ENCODE measurements around the gene TARS2.

The TARS2 gene

GRCh38 chr1:150515328-150516049, 28.3 kb downstream of the TARS2 start, which contains the start of gene FALEC:
Gene FALEC, plus strand, starts transcription at chr1:150515752.
- ChIA-PET CTCF (interaction anchor here (0.6 to 11.8 kb wide), 12 partner anchors 8 to 297 kb away, joined by 3 to 160 read pairs (median 3); partner anchors contain the start of gene TARS2), POLR2A (interaction anchor here (0.9 to 1.6 kb wide), 6 partner anchors 13 to 45 kb away, joined by 3 to 5 read pairs (median 3); partner anchors contain the start of gene TARS2)
- peak; percentile 56 for DNase-seq (ENCODE audit: low read depth, low spot score)
- no peak for TF ChIP-seq CTCF (IDR thresholded peaks at IDR 0.05; ENCODE audit: insufficient read depth, low read length, missing control alignments)
- peak within 1 kb of the TSS; percentile 69 for H3K4me3 ChIP-seq (ENCODE audit: low read depth, low read length)

- TF ChIP-seq CTCF (IDR thresholded peaks at IDR 0.05; ENCODE audit: insufficient read depth, low read length, missing control alignments), result no peak
- ChIA-PET POLR2A (interaction anchor here (0.9 to 1.6 kb wide), 5 partner anchors 12 to 29 kb away, joined by 3 to 5 read pairs (median 3); partner anchors contain the start of gene TARS2), CTCF (interaction anchor here (0.6 to 11.8 kb wide), 13 partner anchors 11 to 297 kb away, joined by 3 to 160 read pairs (median 3); partner anchors contain the start of gene TARS2)
- DNase-seq (ENCODE audit: low read depth, low spot score), result no peak
- peak overlapping the region; percentile 69 for H3K4me3 ChIP-seq (ENCODE audit: low read depth, low read length)
Observed at GRCh38 chr1:150516050-150516591, 28.9 kb downstream of the TARS2 start.

- CTCF ChIA-PET, result interaction anchor here (0.9 to 11.8 kb wide), 8 partner anchors 17 to 296 kb away, joined by 3 to 160 read pairs (median 4); partner anchors contain the start of gene TARS2
- TF ChIP-seq CTCF (IDR thresholded peaks at IDR 0.05; ENCODE audit: insufficient read depth, low read length, missing control alignments), result no peak
- POLR2A ChIA-PET, result interaction anchor here (1.6 kb wide), 1 partner anchor 16 kb away, joined by 3 read pairs; no protein-coding TSS in a partner anchor
- peak overlapping the region; percentile 69 for H3K4me3 ChIP-seq (ENCODE audit: low read depth, low read length)
- no peak for DNase-seq (ENCODE audit: low read depth, low spot score)
Observed at GRCh38 chr1:150516616-150517015, 29.4 kb downstream of the TARS2 start.

- no peak for TF ChIP-seq CTCF (IDR thresholded peaks at IDR 0.05; ENCODE audit: insufficient read depth, low read length, missing control alignments)
- DNase-seq (ENCODE audit: low read depth, low spot score), result no peak
- ChIA-PET CTCF (interaction anchor here (1.0 to 11.8 kb wide), 2 partner anchors 12 to 39 kb away, joined by 3 to 160 read pairs; no protein-coding TSS in a partner anchor), POLR2A (no interaction called here)
- H3K4me3 ChIP-seq (ENCODE audit: low read depth, low read length), result no peak overlapping the region
Observed at GRCh38 chr1:150521196-150521968, 34.2 kb downstream of the TARS2 start.

GRCh38 chr1:150525348-150525747, 38.1 kb downstream of the TARS2 start:
- no peak for TF ChIP-seq CTCF (IDR thresholded peaks at IDR 0.05; ENCODE audit: insufficient read depth, low read length, missing control alignments)
- POLR2A ChIA-PET, result no interaction called here
- CTCF ChIA-PET, result no interaction called here
- no peak overlapping the region for H3K4me3 ChIP-seq (ENCODE audit: low read depth, low read length)
- DNase-seq (ENCODE audit: low read depth, low spot score), result no peak
